GM18907 (cell line): ENCODE measurements around the gene NNT.
"Not testable (repeated sequence)": the region's sequence is repeated elsewhere in the genome, so short reads cannot be mapped to it uniquely, and the experiment has no call there.

Experiments used
- ATAC-seq: cut with Tn5 transposase; IDR thresholded peaks from one replicate; pipeline ENCODE4 v1.9.1; 2021; ENCODE audit warnings: mild to moderate bottlenecking, moderate library complexity; ENCODE audit not compliant: unreplicated experiment

NNT gene

GRCh38 chr5:43702293-43702692 lies 99.3 kb downstream of the NNT start:
- ATAC-seq, result no peak

GRCh38 chr5:43702815-43703214 lies 99.8 kb downstream of the NNT start:
- no peak for ATAC-seq

DNA sequence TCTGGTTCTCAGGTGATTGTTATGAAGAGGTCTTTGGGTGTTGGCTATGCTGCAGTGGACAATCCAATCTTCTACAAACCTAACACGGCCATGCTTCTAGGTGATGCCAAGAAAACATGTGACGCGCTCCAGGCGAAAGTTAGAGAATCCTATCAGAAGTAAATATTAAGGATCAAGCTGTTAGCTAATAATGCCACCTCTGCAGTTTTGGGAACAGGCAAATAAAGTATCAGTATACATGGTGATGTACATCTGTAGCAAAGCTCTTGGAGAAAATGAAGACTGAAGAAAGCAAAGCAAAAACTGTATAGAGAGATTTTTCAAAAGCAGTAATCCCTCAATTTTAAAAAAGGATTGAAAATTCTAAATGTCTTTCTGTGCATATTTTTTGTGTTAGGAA lies 101.3 kb downstream of the NNT start:
- no peak for ATAC-seq

- not testable (repeated sequence) for ATAC-seq
These were observed 103.6 kb downstream of the NNT start for GRCh38 chr5:43706576-43706975.

DNA sequence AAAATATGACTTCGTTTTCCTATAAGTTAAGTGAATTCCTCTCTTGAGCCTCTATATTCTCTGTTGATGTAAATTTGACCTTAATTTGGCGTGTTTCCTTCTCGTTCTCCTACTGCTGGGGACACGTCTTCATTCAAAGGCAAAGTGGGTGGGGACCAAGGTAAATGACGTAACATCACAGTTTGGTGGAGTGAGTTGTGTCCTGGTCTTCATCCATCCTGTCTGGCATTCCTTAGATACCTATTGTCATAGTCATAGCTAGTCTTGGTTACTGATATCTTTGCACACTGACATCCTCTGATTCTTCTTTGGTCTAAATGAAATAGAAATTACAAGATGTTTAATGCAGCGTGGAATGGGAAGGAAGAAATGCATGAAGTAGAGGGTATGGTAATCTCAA lies 108.5 kb downstream of the NNT start:
- no peak for ATAC-seq

GRCh38 chr5:43712081-43712480 lies 109.1 kb downstream of the NNT start:
- ATAC-seq, result no peak

DNA sequence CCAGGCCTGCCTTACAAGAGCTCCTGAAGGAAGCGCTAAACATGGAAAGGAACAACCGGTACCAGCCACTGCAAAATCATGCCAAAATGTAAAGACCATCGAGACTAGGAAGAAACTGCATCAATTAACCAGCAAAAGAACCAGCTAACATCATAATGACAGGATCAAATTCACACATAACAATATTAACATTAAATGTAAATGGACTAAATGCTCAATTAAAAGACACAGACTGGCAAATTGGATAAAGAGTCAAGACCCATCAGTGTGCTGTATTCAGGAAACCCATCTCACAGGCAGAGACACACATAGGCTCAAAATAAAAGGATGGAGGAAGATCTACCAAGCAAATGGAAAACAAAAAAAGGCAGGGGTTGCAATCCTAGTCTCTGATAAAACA lies 116.8 kb downstream of the NNT start:
- ATAC-seq, result not testable (repeated sequence)

GRCh38 chr5:43728581-43728980 lies 125.6 kb downstream of the NNT start:
- no peak for ATAC-seq

GRCh38 chr5:43729846-43730478 lies 127.0 kb downstream of the NNT start:
- ATAC-seq, result no peak

- no peak for ATAC-seq
These were observed 127.9 kb downstream of the NNT start for GRCh38 chr5:43730832-43731342.

DNA sequence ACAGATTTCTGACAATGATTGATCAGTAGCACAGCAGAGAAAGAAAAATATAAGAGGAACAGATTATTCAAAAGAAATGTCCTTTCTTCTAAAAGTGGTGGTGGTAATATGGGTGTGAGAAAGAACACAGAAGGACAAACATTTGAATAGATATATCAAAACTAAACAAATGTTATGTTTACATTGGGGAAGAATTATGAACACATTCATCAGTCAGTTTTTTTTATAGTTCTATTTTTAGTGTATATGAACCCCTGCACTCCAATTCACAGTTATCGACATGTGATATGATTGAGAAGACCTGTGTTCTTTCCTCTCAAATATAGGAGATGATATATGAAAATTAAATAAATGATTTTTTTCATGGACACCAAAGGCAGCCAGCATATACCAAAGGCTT lies 128.6 kb downstream of the NNT start:
- ATAC-seq, result no peak

GRCh38 chr5:43745923-43746548 lies 143.1 kb downstream of the NNT start:
- not testable (repeated sequence) for ATAC-seq

GRCh38 chr5:43750809-43751208 lies 147.8 kb downstream of the NNT start:
- ATAC-seq, result no peak

DNA sequence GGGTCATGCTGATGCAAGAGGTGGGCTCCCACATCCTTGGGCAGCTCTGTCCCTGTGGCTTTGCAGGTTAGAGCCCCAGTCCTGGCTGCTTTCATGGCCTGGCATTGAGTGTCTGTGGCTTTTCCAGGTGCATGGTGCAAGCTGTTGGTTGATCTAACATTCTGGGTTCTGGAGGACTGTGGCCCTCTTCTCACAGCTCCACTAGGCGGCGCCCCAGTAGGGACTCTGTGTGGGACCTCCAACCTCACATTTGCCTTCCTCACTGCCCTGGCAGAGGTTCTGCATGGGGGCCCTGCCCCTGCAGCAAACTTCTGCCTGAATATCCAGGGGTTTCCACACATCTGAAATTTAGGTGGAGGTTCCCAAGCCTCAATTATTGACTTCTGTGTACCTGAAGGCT lies 150.1 kb downstream of the NNT start:
- ATAC-seq, result no peak
